Measurements from ENCODE around the gene PLEKHA8. TPM values are rescaled to one million over a fixed set of nuclear protein-coding genes. Genes with fewer than 3 reads are reported as not detected.

The PLEKHA8 gene
- total and polyA plus RNA-seq, 2 of the 8 experiments (the other 6 are each of a cell fraction or from before 2014, with no cell fraction given), result 10.7 to 44.0 TPM

DNA sequence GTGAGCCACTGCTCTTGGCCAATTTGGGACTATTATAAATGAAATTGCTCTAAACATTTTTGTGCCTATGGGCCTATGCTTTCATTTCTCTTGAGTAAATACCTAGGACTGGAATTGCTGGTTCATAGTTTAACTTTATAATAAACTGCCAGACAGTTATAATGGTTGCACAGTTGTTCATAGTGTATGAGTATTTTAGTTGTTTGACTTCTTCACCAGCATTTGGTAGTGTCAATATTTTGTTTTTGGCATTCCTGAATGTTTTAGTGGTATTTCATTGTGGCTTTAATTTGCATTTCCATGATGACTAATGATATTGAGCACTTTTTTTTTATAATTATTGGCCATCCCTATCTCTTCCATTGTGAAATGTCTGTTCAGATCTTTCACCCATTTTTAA is 29.5 kb downstream of the PLEKHA8 start:
- Histone ChIP-seq H3K4me1 (replicated peaks in 1 of 4; ENCODE audit: control insufficient read depth in 3 of 4, insufficient read depth in 4 of 4, low read length in 3 of 4) (no peaks in the 10 kb centered on the region), H3K27me3 (replicated peaks in 1 of 4; ENCODE audit: control insufficient read depth in 3 of 4, extremely low read depth in 1 of 4, insufficient read depth in 3 of 4, low read length in 3 of 4) (no peaks in the 10 kb centered on the region), H3K36me3 (ENCODE audit: control insufficient read depth in 2 of 4, insufficient read depth in 4 of 4, low read length in 3 of 4) (peaks cover 4 to 34% (median 22%) of the 10 kb centered on the region in 4 experiments), H3K4ac (replicated peaks; ENCODE audit: insufficient read length, low read depth, low read length) (no peak overlapping the region), H2BK120ac (replicated peaks; ENCODE audit: low read depth, low read length) (no peak overlapping the region), H2BK12ac (ENCODE audit: low read depth, low read length) (no peak overlapping the region), H4K91ac (replicated peaks; ENCODE audit: insufficient read length, low read length) (no peak overlapping the region), H4K20me1 (replicated peaks in 1 of 2; ENCODE audit: control insufficient read depth in 1 of 2, insufficient read depth in 2 of 2, low read length in 2 of 2) (no peaks in the 10 kb centered on the region), H3K27ac (ENCODE audit: low read depth, low read length) (no peak overlapping the region), H3K9me3 (ENCODE audit: insufficient read depth in 2 of 2, low read depth in 1 of 2, low read length in 1 of 2) (no peaks in the 10 kb centered on the region), H2BK5ac (ENCODE audit: low read depth, low read length) (no peak overlapping the region), H3K9ac (replicated peaks in 1 of 4; ENCODE audit: extremely low read depth in 1 of 4, low read depth in 3 of 4, low read length in 3 of 4) (no peak overlapping the region), H2BK15ac (ENCODE audit: low read length) (no peak overlapping the region), H3K4me2 (ENCODE audit: insufficient read depth in 1 of 2, low read depth in 2 of 2, low read length in 2 of 2) (no peak overlapping the region), H3K23me2 (ENCODE audit: low read depth, low read length) (no peaks in the 10 kb centered on the region), H2BK20ac (ENCODE audit: low read length) (no peak overlapping the region), H4K8ac (ENCODE audit: extremely low read depth, insufficient read depth, low read length) (no peak overlapping the region), H2AK5ac (ENCODE audit: low read depth, low read length) (no peak overlapping the region), H4K5ac (ENCODE audit: insufficient read length, low read depth, low read length) (no peak overlapping the region), H2AFZ (ENCODE audit: low read length) (no peak overlapping the region), H3K4me3 (ENCODE audit: extremely low read depth in 1 of 4, insufficient read depth in 2 of 4, low read depth in 3 of 4, low read length in 4 of 4) (no peak overlapping the region), H3K23ac (ENCODE audit: insufficient read length) (no peak overlapping the region), H3K14ac (ENCODE audit: insufficient read length) (no peak overlapping the region), H3K18ac (ENCODE audit: extremely low read depth, low read length) (no peak overlapping the region), H3K79me2 (ENCODE audit: control insufficient read depth in 1 of 2, insufficient read depth in 2 of 2, low read length in 2 of 2) (no peaks in the 10 kb centered on the region), H3K56ac (replicated peaks; ENCODE audit: insufficient read length, low read depth, low read length) (no peak overlapping the region), H3K79me1 (ENCODE audit: low read depth, low read length) (no peaks in the 10 kb centered on the region)
- POLR2A ChIA-PET (ENCODE audit: partially characterized antibody), result no interaction called here
- FAIRE-seq, result no peak
- TF ChIP-seq ZNF274 (IDR thresholded peaks at IDR 0.05; ENCODE audit: borderline replicate concordance, extremely low read depth, low read length) (no peak), BCL11A (IDR thresholded peaks at IDR 0.05; ENCODE audit: low read depth in 2 of 2, low read length in 2 of 2) (no peak), NRF1 (IDR thresholded peaks at IDR 0.05; ENCODE audit: low read depth, low read length) (no peak), EP300 (IDR thresholded peaks at IDR 0.05; ENCODE audit: borderline replicate concordance in 1 of 2, low read depth in 2 of 2, low read length in 2 of 2) (no peak), CEBPB (IDR thresholded peaks at IDR 0.05; ENCODE audit: low read depth, low read length) (no peak)
- CTCF ChIA-PET (ENCODE audit: partially characterized antibody), result no interaction called here
- no peak for DNase-seq (ENCODE audit: low read depth in 1 of 2, low spot score in 2 of 2)
